Thoracic aorta (tissue), 2 donors: ENCODE measurements around the gene JCAD. TPM values are rescaled to one million over a fixed set of nuclear protein-coding genes. Genes with fewer than 3 reads are reported as not detected.

Source experiments
- ATAC-seq: fragments of 150-250 bp; one replicate; pipeline ENCODE4 v1.8.0; 2017; ENCODE audit warnings: low read depth; ENCODE audit not compliant: insufficient number of reproducible peaks, low FRiP score
- DNase-seq: peaks from one replicate; pipeline ENCODE4 v3.0.0-alpha.2; 2020; ENCODE audit warnings: low spot score
- H3K27ac ChIP-seq, 2 donors: fragments of 200-600 bp; sonication (generic); 1 replicate in 1 of 2; 2 replicates in 1 of 2; pipeline ENCODE4 v1.5.1; 2016; ENCODE audit warnings: mild to moderate bottlenecking in 2 of 2, moderate library complexity in 2 of 2
- H3K27me3 ChIP-seq: fragments of 200-600 bp; sonication (generic); replicated peaks from 2 replicates; pipeline ENCODE4 v1.6.0; 2016; ENCODE audit warnings: mild to moderate bottlenecking; ENCODE audit not compliant: insufficient read depth
- H3K36me3 ChIP-seq: fragments of 200-600 bp; sonication (generic); one replicate; pipeline ENCODE4 v1.5.1; 2016
- H3K4me1 ChIP-seq, 2 donors: fragments of 200-600 bp; sonication (generic); 1 replicate in 1 of 2; 2 replicates in 1 of 2; pipeline versions ENCODE4 v1.5.1 to v1.6.0; 2016; ENCODE audit warnings: low read depth in 2 of 2, mild to moderate bottlenecking in 1 of 2; ENCODE audit not compliant: control insufficient read depth in 1 of 2
- H3K4me3 ChIP-seq: fragments of 200-600 bp; sonication (generic); 2 replicates; pipeline ENCODE4 v1.5.1; 2016; ENCODE audit warnings: mild to moderate bottlenecking
- H3K9me3 ChIP-seq: fragments of 200-600 bp; sonication (generic); 2 replicates; pipeline ENCODE4 v1.5.1; 2016
- CTCF ChIP-seq: fragments of 200-600 bp; sonication (generic); IDR thresholded peaks from one replicate; pipeline ENCODE4 v1.5.1; 2019; ENCODE audit warnings: antibody characterized with exemption
- total RNA-seq, 2 donors: library from RNA; depleted of rRNA; stranded (reverse); fragments of >200 nt; gene quantifications; one replicate each; pipeline versions ENCODE4 v1.1.0 to v1.2.3, GENCODE V29; 2016

The JCAD gene
- total RNA-seq, 2 donors from 2014 or later = 46.3 to 103 TPM

- Histone ChIP-seq H3K4me1 (peaks cover 3 to 13% of the 10 kb centered on the region in 2 donors), H3K36me3 (peaks cover 18% of the 10 kb centered on the region), H3K27ac (no peak overlapping the region), H3K4me3 (no peak overlapping the region), H3K9me3 (no peaks in the 10 kb centered on the region), H3K27me3 (no peaks in the 10 kb centered on the region)
- DNase-seq (no peak), ATAC-seq (no peak)
- TF ChIP-seq CTCF = no peak
These were observed 16.6 kb downstream of the JCAD start for GRCh38 chr10:30042820-30043219.

DNA sequence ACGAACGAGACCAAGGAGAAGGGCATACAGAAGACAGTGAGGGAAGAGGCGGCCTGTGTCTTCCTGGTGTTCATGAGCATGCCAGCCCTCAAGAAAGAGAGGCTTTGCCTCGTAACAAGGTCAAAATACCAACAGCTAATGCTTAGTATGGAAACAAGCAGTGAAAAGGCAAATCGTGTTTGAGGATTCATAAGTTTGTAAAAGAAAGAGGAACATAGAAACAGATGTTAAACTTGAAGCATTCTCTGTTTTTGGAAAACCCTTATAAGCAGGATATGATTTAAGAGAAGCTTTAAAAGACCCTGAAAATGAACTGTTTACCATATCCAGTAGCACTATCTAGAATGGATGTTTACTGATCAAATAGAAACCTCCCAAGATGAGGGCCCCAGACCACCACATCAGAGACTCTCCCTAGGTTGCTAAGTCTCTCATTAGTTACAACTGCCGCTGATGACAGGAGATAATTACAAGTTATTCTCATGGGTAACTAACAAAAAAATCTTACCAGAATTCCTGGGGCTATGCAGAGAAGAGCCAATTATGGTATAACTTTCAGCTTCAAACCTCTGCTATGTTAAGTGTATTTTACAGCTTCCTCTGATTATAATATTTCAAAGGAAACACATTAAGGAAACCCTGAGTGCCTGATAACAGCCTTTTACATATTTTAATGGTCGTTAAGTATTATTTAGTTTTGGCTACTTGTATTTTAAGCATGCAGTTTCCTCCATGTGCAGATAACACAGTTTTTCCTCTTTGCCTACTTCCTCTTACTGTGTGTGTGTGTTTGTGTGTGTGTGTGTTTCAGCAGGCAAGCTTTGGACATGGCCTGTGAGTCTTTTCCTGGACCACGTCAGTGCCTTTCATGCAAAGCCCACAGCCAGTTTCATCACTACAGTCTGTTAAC is 17.9 kb downstream of the JCAD start:
- Histone ChIP-seq H3K27me3 (no peaks in the 10 kb centered on the region), H3K4me1 (peaks cover 3 to 25% of the 10 kb centered on the region in 2 donors), H3K36me3 (peaks cover 11% of the 10 kb centered on the region), H3K9me3 (no peaks in the 10 kb centered on the region), H3K27ac (peak overlapping the region in 1 of 2 donors; percentile 6), H3K4me3 (no peak overlapping the region)
- ATAC-seq (no peak), DNase-seq (no peak)
- no peak for TF ChIP-seq CTCF

DNA sequence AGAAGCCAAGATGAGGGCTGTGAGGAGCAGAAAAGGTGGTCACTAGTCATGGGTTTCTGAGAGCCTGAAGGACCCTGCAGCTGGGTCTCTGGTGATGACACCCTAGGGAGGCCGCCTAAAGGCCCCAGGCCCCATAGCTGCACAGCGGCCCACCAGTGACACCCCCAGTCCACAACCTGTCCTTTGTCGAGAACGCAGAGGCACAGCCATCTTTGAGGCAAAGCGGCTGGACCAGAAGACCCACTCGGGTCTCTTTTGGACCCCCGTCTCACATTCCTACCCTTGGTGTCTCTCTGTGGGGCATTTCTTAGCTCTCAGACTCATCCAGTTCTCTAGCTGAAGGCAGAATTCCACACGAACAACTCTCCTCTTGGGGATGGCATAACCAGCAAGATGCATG is 18.8 kb downstream of the JCAD start:
- H3K9me3 ChIP-seq = no peaks in the 10 kb centered on the region
- ATAC-seq (no peak), DNase-seq (no peak)
- TF ChIP-seq CTCF = no peak
- peaks cover 3 to 34% of the 10 kb centered on the region in 2 donors for H3K4me1 ChIP-seq
- peaks cover 2% of the 10 kb centered on the region for H3K36me3 ChIP-seq
- no peak overlapping the region for H3K4me3 ChIP-seq
- no peaks in the 10 kb centered on the region for H3K27me3 ChIP-seq
- no peak overlapping the region for H3K27ac ChIP-seq

DNA sequence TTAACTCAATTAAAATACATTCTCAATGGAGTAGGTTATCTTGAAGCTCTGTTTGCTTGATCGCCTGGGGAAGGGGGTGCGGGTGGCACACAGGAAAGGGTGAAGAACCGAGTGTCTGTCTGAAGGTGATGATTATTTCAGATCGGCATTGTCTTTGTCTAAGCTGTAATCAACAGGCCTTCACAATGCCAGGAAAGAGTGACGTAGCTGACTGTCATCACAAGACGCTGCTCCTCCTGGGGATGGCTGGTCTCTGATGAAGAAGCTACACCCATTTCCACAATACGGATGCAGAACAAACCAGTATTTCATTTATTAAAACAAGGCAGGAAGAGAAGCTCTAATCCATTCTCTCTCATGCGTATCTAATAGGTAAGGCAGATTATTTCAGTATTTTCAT is 19.4 kb downstream of the JCAD start:
- Histone ChIP-seq H3K4me3 (no peak overlapping the region), H3K27me3 (no peaks in the 10 kb centered on the region), H3K9me3 (no peaks in the 10 kb centered on the region), H3K4me1 (peaks cover 3 to 37% of the 10 kb centered on the region in 2 donors), H3K36me3 (no peaks in the 10 kb centered on the region), H3K27ac (no peak overlapping the region)
- TF ChIP-seq CTCF = no peak
- ATAC-seq (no peak), DNase-seq (no peak)

DNA sequence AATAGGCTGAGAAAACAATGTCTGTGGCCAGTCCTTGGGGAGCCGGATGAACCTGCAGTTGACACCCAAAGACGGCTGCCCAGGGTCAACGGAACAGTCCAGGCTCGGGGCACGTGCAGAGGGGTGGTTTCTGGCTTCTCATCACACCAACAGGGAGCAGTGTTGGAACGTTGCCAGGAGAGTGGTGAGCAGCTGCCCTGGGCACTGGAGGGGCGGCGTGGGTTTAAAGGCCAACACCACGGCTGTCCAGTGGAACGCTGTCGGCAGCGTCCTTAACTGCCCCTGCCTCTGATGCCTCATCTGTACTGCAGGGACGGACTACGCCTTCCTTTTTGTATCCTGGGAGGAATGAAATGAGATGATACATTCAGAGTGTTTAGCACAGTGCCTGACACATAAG is 19.8 kb downstream of the JCAD start:
- no peak for TF ChIP-seq CTCF
- no peak for ATAC-seq
- H3K36me3 ChIP-seq = no peaks in the 10 kb centered on the region
- H3K9me3 ChIP-seq = no peaks in the 10 kb centered on the region
- H3K27me3 ChIP-seq = no peaks in the 10 kb centered on the region
- DNase-seq = no peak
- H3K4me3 ChIP-seq = no peak overlapping the region
- H3K27ac ChIP-seq = no peak overlapping the region
- peaks cover 3 to 37% of the 10 kb centered on the region in 2 donors for H3K4me1 ChIP-seq
